ENCODE measurements around the gene TUBGCP3.

The TUBGCP3 gene

GRCh38 chr13:112456138-112457056, 131.6 kb downstream of the TUBGCP3 start:
- no peak for TF ChIP-seq CTCF (IDR thresholded peaks at IDR 0.05; ENCODE audit: low read depth, low read length)
- DNase-seq (ENCODE audit: low read depth, low spot score), result no peak
- in situ Hi-C loops (cut with HindIII; ENCODE audit: low sequenced_read_pairs), result no loop called here
- H3K4me3 ChIP-seq (ENCODE audit: low read depth, low read length), result no peak overlapping the region

DNA sequence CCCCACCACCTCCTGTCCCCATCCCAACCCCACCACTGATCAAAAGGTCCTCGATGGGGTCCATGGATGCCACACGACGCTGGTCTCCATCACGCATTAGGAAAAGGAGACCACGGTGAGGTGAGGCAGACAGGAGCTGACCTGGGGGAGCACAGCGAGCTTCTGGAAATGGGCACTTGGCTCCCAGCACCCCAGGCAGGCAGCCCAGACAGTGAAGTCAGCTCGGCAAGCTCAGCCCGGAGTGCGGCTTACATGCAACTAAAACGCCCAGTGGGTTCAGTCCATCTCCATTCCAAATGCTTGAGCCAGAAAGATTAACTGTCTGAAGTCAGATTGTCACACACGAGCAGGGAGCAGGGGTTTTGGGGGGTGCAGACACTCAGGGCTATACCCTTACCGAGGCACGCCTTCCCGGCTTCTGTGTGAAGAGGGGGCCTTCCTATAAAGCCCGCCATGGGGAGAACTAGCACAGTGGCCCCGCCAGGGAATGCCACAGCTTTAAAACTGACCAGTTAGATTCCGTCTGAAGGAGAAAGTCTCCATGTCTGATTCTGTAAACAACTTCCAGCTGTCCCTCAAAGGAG, 132.4 kb downstream of the TUBGCP3 start:
- in situ Hi-C loops (cut with HindIII; ENCODE audit: low sequenced_read_pairs), result no loop called here
- no peak overlapping the region for H3K4me3 ChIP-seq (ENCODE audit: low read depth, low read length)
- no peak for DNase-seq (ENCODE audit: low read depth, low spot score)
- no peak for TF ChIP-seq CTCF (IDR thresholded peaks at IDR 0.05; ENCODE audit: low read depth, low read length)

GRCh38 chr13:112454648-112455334, 133.2 kb downstream of the TUBGCP3 start:
- H3K4me3 ChIP-seq (ENCODE audit: low read depth, low read length), result no peak overlapping the region
- no peak for TF ChIP-seq CTCF (IDR thresholded peaks at IDR 0.05; ENCODE audit: low read depth, low read length)
- in situ Hi-C loops (cut with HindIII; ENCODE audit: low sequenced_read_pairs), result no loop called here
- no peak for DNase-seq (ENCODE audit: low read depth, low spot score)

DNA sequence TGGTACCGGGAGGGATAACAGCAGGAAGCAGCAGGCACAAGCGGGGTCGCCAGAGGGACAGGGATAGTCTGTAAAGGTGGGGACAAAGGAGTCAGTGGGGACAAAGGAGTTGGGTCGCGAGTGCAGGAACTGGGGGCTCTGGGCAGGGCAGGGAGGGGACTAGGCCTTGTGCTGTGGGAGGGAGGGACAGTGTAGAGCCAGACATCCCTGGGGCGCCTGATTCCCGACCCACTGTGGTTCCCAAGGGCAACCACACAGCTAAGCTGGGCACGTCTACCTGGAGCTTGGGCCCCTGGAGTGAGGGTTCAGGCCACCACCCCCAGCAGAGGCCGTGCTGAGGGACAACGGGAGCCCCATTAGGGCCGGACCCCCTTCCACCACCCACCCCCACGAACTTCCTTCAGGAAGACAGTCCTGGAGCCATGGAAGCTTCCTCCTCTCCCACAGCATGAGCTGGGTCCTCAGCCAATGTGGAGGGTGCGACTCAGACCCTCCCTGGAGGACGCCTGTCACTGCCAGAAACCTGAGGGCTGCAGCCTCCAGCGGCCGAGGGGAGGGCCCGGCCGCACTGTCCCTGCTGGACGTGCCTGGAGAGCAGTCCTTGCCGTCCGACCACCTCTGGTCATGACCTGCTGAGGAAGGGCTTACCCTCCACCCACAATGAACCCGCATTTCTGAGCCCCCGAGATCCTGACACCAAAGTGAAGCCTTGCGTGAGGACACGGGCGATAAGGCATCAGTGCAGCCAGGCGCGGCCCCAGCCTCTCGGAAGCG, 133.9 kb downstream of the TUBGCP3 start:
- no peak for DNase-seq (ENCODE audit: low read depth, low spot score)
- in situ Hi-C loops (cut with HindIII; ENCODE audit: low sequenced_read_pairs), result no loop called here
- TF ChIP-seq CTCF (IDR thresholded peaks at IDR 0.05; ENCODE audit: low read depth, low read length), result no peak
- H3K4me3 ChIP-seq (ENCODE audit: low read depth, low read length), result no peak overlapping the region

- no peak overlapping the region for H3K4me3 ChIP-seq (ENCODE audit: low read depth, low read length)
- in situ Hi-C loops (cut with HindIII; ENCODE audit: low sequenced_read_pairs), result no loop called here
- DNase-seq (ENCODE audit: low read depth, low spot score), result no peak
- TF ChIP-seq CTCF (IDR thresholded peaks at IDR 0.05; ENCODE audit: low read depth, low read length), result no peak
These were observed 134.6 kb downstream of the TUBGCP3 start for GRCh38 chr13:112453207-112453829.
